Measurements from ENCODE around the gene RAB3IL1.

Gene RAB3IL1

GRCh38 chr11:61951484-61952135 is 34.2 kb upstream of the RAB3IL1 start:
- no peak for DNase-seq

DNA sequence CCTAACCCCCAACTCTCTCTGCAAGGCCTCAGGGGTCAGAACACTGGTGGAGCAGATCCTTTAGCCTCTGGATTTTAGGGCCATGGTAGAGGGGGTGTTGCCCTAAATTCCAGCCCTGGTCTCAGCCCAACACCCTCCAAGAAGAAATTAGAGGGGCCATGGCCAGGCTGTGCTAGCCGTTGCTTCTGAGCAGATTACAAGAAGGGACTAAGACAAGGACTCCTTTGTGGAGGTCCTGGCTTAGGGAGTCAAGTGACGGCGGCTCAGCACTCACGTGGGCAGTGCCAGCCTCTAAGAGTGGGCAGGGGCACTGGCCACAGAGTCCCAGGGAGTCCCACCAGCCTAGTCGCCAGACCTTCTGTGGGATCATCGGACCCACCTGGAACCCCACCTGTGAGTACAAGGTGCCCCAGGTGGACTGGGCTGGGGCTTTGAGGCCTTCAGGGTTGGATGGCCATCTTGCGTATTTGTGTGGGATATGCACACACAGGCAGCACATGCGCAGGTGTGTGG is 32.7 kb upstream of the RAB3IL1 start, which contains the start of gene BEST1:
BEST1 (plus strand) TSS at position 317 of the 513 bp plus-strand sequence. CDS start 1,456 bp downstream, outside the sequence.
- DNase-seq, result no peak

GRCh38 chr11:61949169-61950034 is 32.0 kb upstream of the RAB3IL1 start:
- peak; percentile 72 for DNase-seq

- no peak for DNase-seq
Observed at GRCh38 chr11:61948505-61948904, 31.1 kb upstream of the RAB3IL1 start.

DNA sequence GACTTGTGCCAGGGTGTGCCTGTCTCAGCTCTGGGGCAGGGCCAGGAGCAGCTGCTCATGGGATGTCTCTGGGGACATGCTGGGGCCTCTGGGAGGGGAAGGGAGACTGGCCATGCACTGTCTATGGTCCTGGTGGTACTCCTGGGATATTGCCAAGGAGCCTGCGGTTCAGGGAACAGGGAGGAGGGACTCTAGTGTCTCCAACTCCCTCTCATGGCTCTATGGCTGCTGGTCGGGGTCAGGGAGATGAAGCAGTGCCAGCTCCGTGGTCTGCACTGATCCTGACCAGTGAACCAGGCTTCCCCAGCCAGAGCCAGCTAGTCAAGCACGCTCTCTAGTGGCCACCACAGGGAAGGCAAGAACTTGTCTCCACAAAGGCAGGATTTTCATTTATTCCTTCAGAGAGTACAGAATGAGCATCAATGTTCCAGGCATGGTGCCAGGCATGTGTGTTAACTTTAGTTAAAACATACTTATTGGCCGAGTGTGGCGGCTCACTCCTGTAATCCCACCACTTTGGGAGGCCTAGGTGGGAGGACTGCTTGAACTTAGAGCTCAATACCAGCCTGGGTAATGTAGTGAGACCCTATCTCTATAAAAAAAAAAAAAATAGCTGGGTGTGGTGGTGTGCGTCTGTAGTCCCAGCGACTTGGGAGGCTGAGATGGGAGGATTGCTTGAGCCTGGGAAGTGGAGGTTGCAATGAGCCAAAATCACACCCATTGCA is 30.3 kb upstream of the RAB3IL1 start:
- DNase-seq, result peak; percentile 68

DNA sequence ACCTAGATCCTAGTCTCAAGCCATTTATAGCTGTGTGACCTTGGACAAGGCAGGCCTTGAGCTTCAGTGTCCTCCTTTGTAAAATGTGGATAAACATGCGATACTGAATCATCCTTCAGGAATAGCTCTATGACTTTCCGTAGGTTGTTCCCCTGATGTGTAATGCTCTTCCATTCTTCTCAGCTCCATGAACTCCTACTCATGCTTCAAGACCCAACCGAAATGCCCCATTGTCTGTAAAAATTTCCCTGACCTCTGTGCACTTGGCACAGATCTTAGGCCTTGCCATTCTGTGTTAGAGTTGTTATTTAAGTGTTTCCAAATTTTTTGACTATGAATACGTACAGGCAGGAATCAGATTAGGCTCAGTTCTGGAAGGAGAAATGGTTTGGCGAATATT is 29.5 kb upstream of the RAB3IL1 start:
- DNase-seq, result no peak

- no peak for DNase-seq
Observed at GRCh38 chr11:61945191-61945590, 27.8 kb upstream of the RAB3IL1 start.

DNA sequence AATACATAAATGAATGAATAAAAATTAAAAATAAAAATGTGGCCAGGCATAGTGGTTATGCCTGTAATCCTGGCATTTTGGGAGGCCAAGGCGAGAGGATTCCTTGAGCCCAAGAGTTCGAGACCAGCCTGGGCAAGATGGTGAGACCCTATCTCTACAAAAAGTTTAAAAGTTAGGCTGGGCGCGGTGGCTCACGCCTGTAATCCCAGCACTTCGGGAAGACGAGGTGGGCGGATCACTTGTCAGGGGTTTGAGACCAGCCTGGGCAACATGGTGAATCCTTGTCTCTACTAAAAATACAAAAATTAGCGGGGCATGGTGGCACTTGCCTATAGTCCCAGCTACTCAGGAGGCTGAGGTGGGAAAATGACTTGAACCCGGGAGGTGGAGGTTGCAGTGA is 23.1 kb upstream of the RAB3IL1 start:
- no peak for DNase-seq

DNA sequence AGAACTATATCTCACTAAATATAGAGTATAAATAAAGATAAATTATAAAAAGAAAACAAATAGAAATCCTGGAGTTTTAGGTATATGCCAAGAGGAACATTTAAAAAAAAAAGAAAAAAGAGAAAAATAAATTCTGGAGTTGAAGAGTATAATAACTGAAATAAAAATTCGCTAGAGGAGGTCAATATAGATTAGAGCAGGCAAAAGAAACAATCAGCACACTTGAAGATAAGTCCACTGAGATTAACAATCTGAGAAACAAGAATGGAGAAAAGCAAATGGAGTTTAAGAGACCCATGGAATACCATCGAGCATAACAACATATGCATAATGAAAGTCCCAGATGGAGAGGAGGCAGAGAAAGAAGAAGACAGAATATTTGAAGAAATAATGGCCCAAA is 18.5 kb upstream of the RAB3IL1 start:
- no peak for DNase-seq

DNA sequence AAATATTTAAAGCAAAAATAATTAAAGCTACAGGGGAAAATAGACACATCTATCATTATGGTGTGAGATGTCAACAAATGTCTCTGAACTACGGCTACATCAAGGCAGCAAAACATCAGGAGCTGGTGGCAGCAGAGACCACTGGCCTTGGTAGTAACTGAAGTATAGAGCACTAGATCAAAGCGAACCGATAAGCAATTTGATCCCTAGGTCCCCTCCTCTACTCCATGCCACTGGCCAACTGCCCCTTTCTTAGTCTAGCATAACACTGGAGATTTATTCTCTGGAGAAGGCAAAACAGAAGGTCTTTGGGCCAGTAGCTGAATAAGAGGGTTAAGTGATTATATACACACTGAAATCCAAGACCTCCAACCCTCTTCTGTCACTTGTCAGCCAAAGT is 13.6 kb upstream of the RAB3IL1 start:
- no peak for DNase-seq

GRCh38 chr11:61928606-61929005 is 11.2 kb upstream of the RAB3IL1 start:
- DNase-seq, result no peak

DNA sequence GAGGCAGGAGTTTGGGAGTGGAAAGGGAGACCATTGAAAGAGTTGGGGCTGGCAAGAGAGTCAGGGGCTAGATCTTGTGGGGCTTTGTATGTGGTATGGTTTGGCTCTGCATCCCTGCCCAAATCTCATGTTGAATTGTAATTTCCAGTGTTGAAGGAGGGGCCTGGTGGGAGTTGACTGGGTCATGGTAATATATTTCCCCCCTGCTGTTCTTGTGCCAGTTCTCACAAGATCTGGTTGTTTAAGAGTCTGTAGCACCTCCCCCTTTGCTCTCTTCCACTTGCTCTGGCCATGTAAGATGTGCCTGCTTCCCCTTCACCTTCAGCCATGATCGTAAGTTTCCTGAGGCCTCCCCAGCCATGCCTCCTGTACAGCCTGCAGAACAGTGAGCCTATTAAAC is 10.1 kb upstream of the RAB3IL1 start:
- DNase-seq, result no peak

DNA sequence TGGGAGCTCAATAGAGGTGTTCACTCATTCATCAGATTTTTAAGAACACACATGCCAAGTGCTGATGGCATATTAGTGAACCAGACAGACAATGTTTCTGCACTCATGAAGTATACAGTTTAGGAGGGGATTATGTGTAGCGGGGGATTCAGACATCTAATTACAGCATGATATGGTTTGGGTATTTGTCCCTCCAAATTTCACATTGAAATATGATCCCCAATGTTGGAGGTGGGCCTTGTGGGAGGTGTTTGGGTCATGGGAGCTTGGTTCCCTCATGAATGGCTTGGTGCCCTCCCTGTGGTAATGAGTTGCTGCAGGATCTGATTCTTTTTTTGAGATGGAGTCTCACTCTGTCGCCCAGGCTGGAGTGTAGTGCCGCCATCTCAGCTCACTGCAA is 8.9 kb upstream of the RAB3IL1 start:
- no peak for DNase-seq

- DNase-seq, result no peak
Observed at GRCh38 chr11:61925736-61926135, 8.4 kb upstream of the RAB3IL1 start.

- DNase-seq, result no peak
Observed at GRCh38 chr11:61924064-61924455, 6.7 kb upstream of the RAB3IL1 start.

DNA sequence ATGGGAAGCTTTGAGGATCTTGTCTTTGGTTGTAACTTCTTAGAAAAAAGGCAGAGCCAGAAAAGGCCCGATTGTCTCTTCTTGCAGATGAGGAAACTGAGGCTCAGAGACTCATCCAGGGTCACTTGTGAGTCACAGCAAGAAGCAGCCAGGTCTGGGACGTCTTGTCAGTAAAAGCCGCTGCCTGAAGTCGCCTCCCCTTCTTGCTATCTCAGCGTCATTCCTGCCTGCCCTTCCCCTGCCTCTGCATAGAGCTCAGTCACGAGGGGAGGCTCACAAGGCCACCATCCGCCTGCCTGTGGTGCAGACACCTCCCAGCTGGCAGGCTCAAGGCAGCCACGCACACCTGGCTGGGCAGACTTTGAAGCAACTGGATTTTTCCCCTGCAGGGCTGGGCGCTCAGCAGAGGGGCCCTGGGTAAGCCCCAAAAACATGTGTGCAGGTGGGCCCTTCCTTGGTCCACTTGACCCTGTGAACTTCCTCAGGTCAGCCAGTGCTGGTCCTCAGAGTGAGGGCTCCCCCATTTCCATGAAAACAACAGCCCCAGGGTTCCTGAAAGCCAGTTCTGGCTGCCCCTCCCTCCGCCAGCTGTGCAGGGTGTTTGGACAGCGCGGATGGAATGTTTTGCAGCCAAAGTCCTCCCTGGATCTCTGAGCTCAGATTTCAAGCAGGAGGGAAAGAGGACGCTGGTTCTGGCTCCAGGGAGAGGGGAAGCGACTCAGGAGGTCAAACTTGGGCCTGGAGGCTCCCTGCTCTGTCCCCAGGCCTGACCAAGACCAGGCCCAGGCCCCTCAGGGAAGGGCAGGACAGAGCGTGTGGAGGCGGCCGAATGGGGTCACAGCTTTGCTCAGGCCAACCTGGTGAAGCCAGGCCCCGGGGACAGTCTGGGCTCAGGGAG is 6.0 kb upstream of the RAB3IL1 start:
- DNase-seq, result no peak

DNA sequence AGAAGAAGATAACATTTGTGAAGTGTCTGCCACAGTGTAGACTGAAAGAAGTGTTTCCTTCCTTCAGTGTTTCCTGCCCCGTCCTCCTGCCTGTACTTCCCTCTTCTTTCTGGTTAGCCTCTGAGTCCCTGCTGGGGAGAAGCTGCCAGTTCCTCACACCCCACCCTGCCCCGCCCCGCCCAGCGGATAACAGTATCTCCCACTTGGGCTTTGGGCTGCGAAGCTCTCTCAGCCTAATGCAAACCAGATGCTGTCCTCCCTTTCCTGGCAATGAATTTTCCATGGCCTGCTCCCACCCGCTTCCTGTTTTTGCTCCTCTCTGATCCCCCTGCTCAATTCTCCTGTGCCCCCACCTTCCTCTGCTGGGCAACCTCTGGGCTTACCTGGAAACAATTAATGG is 5.2 kb upstream of the RAB3IL1 start:
- DNase-seq, result no peak

DNA sequence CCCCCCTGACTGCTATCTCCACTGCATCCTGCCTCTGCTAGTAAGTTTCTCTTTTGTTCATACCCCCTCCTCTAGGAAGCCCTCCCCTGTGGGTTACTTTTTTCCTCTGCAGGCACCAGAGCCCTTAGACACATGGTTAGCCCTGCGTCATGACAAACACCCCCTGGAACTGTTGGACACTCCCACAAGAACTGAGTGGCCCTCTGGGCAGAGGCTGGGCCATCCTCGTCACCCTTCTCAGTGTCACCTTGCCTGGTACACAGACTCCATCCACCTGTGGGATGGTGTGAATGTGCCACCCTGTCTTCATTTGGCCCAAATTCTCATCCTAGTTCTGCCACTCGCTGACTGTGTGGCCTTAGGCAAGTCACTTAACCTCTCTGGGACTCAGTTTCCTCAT is 4.1 kb upstream of the RAB3IL1 start:
- no peak for DNase-seq

GRCh38 chr11:61919705-61920631 is 2.6 kb upstream of the RAB3IL1 start:
- DNase-seq, result no peak

DNA sequence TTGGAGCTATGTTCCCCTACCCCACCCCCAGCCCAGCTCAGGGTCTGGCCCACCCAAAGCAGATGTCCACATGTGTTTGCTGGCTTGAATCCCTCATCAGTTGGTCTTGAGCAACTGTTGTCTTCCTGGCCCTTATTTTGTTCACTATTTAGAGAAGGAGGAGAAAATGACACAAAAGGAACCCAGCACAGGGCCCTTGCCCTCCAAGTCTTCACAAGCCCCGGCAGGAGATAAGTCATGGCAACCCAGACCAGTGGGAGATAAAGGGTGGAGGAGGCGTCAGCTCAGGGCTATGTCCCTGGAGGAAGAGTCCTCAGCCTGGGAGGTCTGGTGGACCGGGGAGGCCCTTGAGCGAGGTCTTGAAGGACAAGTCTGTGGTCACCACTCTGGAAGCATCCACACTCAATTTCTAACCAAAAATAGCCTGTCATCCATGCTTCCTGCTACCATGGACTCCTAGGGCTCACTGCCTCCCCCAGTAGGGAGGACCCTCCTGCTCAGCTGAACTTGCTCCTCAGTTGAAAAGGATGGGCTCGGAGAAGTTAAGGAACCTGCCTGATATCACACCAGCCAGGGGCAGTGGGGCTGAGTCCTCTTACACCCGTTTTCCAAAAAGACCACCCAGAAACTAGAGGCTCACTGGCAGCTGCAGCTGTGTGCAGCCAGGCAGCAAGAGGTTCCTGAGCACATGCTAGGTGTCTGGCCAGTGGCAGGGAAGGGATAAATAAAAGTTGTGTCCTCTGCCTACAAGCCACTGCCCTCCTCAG is 1.8 kb upstream of the RAB3IL1 start:
- DNase-seq, result no peak
